OCI-LY7 (cell line): ENCODE results near the gene KIF6. TPM values are rescaled to one million over a fixed set of nuclear protein-coding genes. Genes with fewer than 3 reads are reported as not detected.

Experiments used
- BruUV-seq: library from RNA; stranded (reverse); fragments of 400-500 nt; replicated peaks from 2 replicates; lab custom pipeline; 2021; lab: Mats Ljungman, UMichigan
- CTCF ChIA-PET: fragments of 300-600 bp; sonication (Branson Sonifier 250); formaldehyde crosslinking; loops from one replicate; lab custom pipeline; 2022; ENCODE audit warnings: antibody characterized with exemption; ENCODE audit not compliant: unreplicated experiment; lab: Charles Lee
- POLR2A ChIA-PET: fragments of 300-600 bp; sonication (Branson Sonifier 250); formaldehyde crosslinking; loops from one replicate; lab custom pipeline; 2022; ENCODE audit warnings: antibody characterized with exemption; lab: Charles Lee
- DNase-seq: peaks from one replicate; pipeline ENCODE4 v3.0.0-alpha.2; 2015; ENCODE audit warnings: low spot score
- H2AFZ ChIP-seq: fragments of 200-600 bp; sonication (generic), shearing (Covaris generic); 2 replicates; pipeline ENCODE4 v1.6.1; 2014; ENCODE audit warnings: mild to moderate bottlenecking, antibody characterized with exemption, low read length, moderate library complexity
- H3K27ac ChIP-seq: fragments of 200-600 bp; sonication (generic); 2 replicates; pipeline ENCODE4 v1.5.1; 2014; ENCODE audit warnings: mixed run types, low read depth, mild to moderate bottlenecking, moderate library complexity, low read length, inconsistent platforms; ENCODE audit not compliant: poor library complexity, severe bottlenecking
- H3K36me3 ChIP-seq: fragments of 200-600 bp; sonication (generic); 2 replicates; pipeline ENCODE4 v1.6.1; 2014; ENCODE audit warnings: mild to moderate bottlenecking, antibody characterized with exemption, low read length, moderate library complexity, mixed read lengths; ENCODE audit not compliant: insufficient read depth
- H3K4me1 ChIP-seq: fragments of 200-600 bp; sonication (generic); 2 replicates; pipeline ENCODE4 v1.5.1; 2014; ENCODE audit warnings: mild to moderate bottlenecking, low read length; ENCODE audit not compliant: insufficient read depth, poor library complexity, severe bottlenecking
- H3K4me2 ChIP-seq: fragments of 200-600 bp; sonication (generic); 2 replicates; pipeline ENCODE4 v1.6.1; 2014; ENCODE audit warnings: mild to moderate bottlenecking, low read length
- H3K4me3 ChIP-seq: fragments of 200-600 bp; sonication (generic); 2 replicates; pipeline ENCODE4 v1.5.1; 2014; ENCODE audit warnings: mild to moderate bottlenecking, low read depth, low read length; ENCODE audit not compliant: poor library complexity, severe bottlenecking
- H3K79me2 ChIP-seq: fragments of 200-600 bp; sonication (generic); 2 replicates; pipeline ENCODE4 v1.6.1; 2016; ENCODE audit warnings: low read depth, mild to moderate bottlenecking, low read length, moderate library complexity, mixed read lengths; ENCODE audit not compliant: insufficient read depth
- H3K9me2 ChIP-seq: fragments of 200-600 bp; sonication (generic); 2 replicates; pipeline ENCODE4 v1.6.1; 2016; ENCODE audit warnings: mild to moderate bottlenecking, low read length, mixed read lengths; ENCODE audit not compliant: insufficient read depth
- H3K9me3 ChIP-seq: fragments of 200-600 bp; sonication (generic); 2 replicates; pipeline ENCODE4 v1.6.1; 2014; ENCODE audit warnings: mild to moderate bottlenecking, mixed run types, low read length, mixed read lengths
- H4K20me1 ChIP-seq: fragments of 200-600 bp; sonication (generic); 2 replicates; pipeline ENCODE4 v1.6.1; 2014; ENCODE audit warnings: mild to moderate bottlenecking, antibody characterized with exemption, low read length, moderate library complexity, mixed read lengths; ENCODE audit not compliant: insufficient read depth
- CTCF ChIP-seq: fragments of 200-600 bp; sonication (generic); conservative IDR thresholded peaks from 2 replicates; pipeline ENCODE4 v1.5.1; 2014; ENCODE audit warnings: mild to moderate bottlenecking, antibody characterized with exemption, low read length, moderate library complexity, mixed read lengths
- EZH2phosphoT487 ChIP-seq: fragments of 200-600 bp; sonication (generic); IDR thresholded peaks from 2 replicates; pipeline ENCODE4 v1.6.1; 2018; ENCODE audit warnings: low read depth, borderline replicate concordance, mild to moderate bottlenecking, mixed run types, antibody characterized with exemption, low read length, moderate library complexity, mixed read lengths
- intact Hi-C: fragments of 100-400 bp; cut with micrococcal nuclease; formaldehyde crosslinking; loops from one replicate; pipeline ENCODE4 v1.10.0; 2022; ENCODE audit not compliant: unreplicated experiment
- total RNA-seq, 2 experiments: library from RNA; depleted of rRNA in 1 of 2; stranded (reverse); fragments of >200 nt in 1 of 2; shearing (Covaris generic) in 1 of 2; gene quantifications; 2 replicates each; pipeline ENCODE4 v1.2.3, GENCODE V29; 2014 to 2022

Gene KIF6
- total RNA-seq, 2 experiments from 2014 or later, result not detected

DNA sequence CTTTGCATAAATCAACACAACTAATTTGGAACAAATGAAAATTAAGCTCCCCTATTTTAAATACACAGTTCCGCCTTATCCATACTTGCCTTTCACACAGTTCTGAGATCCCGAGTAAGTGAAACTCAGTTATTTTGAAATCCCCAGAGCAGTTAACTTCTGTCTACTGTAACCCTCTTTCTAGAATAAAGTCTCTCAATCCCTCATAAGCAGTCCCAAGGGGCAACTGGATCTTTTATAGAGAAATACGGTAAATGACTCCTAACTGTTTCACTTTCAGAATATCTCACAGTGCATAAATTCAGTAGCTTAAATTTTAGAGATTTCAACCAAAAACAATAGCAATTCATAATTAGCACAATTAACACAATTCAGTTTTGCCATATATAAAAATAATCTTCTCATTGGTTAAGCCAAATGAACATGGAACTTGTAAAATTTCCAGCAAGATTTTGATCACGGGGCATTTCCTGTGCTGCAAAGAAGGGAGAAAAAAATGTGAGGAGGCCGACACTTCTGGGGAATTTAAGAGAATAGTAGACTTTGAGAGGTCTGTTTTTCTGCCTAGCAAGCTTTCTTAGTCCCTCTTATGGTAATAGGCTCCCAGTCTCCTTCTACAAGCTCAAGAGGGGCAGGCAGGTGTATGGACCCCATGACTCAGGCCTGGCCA lies 78.3 kb downstream of the KIF6 start:
- Histone ChIP-seq H4K20me1 (no peaks in the 10 kb centered on the region), H3K9me2 (no peaks in the 10 kb centered on the region), H3K9me3 (no peaks in the 10 kb centered on the region), H3K4me1 (no peaks in the 10 kb centered on the region), H3K79me2 (no peaks in the 10 kb centered on the region), H3K36me3 (no peaks in the 10 kb centered on the region), H3K27ac (no peak overlapping the region), H3K4me2 (no peak overlapping the region), H2AFZ (no peak overlapping the region), H3K4me3 (no peak overlapping the region)
- ChIA-PET CTCF (no interaction called here), POLR2A (no interaction called here)
- intact Hi-C loops, result no loop called here
- no TSS peak for BruUV-seq
- DNase-seq, result no peak
- TF ChIP-seq EZH2phosphoT487 (no peak), CTCF (no peak)

- no peaks in the 10 kb centered on the region for H3K4me1 ChIP-seq
- no peak overlapping the region for H2AFZ ChIP-seq
- no peak overlapping the region for H3K4me2 ChIP-seq
- no peaks in the 10 kb centered on the region for H4K20me1 ChIP-seq
- no peak for DNase-seq
- POLR2A ChIA-PET, result no interaction called here
- intact Hi-C loops, result no loop called here
- H3K27ac ChIP-seq, result no peak overlapping the region
- no peaks in the 10 kb centered on the region for H3K9me3 ChIP-seq
- CTCF ChIA-PET, result no interaction called here
- no peak overlapping the region for H3K4me3 ChIP-seq
- H3K79me2 ChIP-seq, result no peaks in the 10 kb centered on the region
- H3K36me3 ChIP-seq, result no peaks in the 10 kb centered on the region
- no peaks in the 10 kb centered on the region for H3K9me2 ChIP-seq
- BruUV-seq, result no TSS peak
- no peak for TF ChIP-seq CTCF
- TF ChIP-seq EZH2phosphoT487, result no peak
Measured at GRCh38 chr6:39642270-39642669, 82.9 kb downstream of the KIF6 start.

DNA sequence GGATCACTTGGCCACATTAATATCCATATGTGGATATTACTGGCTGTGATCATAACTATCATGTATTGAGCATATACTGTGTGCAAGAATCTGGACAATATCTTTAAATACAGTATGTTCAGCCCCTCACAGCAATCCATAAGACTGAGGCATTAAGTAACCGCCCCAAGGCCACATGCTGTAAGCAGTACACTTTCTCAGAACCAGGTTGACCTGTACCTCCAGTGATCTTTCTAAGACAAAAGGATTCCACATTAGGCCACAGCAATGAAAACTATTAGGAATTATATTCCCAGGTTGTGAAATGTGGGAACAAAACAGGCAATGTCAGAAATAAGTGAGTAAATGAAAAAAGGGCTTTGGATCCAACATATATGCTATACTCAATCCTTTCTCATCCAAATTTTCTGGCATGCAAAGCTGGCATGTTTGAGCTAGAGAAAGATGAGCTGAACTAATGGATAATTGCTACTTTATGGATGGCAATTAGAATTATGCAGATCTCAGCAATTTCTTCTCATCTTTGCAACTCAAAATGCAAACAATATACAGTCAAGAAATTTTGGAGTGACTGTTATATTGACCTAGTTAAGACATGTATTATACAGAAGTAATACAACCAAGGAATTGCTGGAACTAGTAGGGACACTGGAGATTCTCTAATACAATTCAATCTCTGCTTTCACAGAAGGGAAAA lies 86.9 kb downstream of the KIF6 start:
- POLR2A ChIA-PET, result no interaction called here
- H3K4me1 ChIP-seq, result no peaks in the 10 kb centered on the region
- DNase-seq, result no peak

More for the DNA sequence above, 86.9 kb downstream of the KIF6 start:
- Histone ChIP-seq H2AFZ (no peak overlapping the region), H3K27ac (no peak overlapping the region), H3K4me3 (no peak overlapping the region), H4K20me1 (no peaks in the 10 kb centered on the region), H3K36me3 (no peaks in the 10 kb centered on the region), H3K9me3 (no peaks in the 10 kb centered on the region), H3K4me2 (no peak overlapping the region), H3K9me2 (no peaks in the 10 kb centered on the region), H3K79me2 (no peaks in the 10 kb centered on the region)
- intact Hi-C loops, result no loop called here
- BruUV-seq, result no TSS peak
- CTCF ChIA-PET, result no interaction called here
- TF ChIP-seq CTCF, result no peak
- no peak for TF ChIP-seq EZH2phosphoT487
